ENCODE data around the gene PPP1R9B. TPM values are rescaled to one million over a fixed set of nuclear protein-coding genes. Genes with fewer than 3 reads are reported as not detected.

Gene PPP1R9B
- total and polyA plus RNA-seq, 2 experiments from 2014 or later = 5.1 to 26.2 TPM

DNA sequence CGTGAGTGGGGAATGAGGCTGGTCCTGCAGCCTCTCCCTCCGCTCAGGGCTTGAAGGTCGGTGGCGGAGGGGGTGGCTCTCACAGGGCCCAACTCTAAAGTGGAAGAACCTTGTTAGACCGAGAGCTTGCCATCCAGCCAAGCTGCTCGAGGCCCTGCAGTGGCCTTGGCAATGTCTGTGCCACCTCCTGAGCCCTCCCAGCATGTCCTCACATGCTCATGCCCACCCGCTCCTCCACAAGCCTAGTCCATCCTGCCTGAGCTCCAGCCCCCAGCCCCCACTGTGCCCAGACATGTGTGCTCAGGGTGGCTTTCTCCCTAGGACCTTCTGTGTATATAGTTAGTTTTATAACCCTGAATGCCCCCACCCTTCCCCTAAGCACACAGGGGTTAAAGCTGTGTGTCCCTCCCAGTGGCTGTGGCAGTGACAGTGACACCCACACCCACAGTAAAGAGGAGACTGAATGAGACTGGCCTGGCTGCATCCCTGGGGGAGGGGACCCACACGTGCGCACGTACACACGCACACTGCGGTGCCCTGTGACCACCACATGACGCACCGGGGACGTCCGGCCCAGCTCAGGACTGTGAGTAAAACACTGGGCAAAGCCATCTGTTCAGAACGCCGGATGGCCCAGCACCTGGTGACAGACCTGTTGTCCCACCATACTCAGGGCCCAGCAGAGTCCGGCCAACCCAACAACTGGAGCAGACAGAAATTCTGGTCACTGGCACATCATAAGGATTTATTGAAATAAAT lies 39.7 kb downstream of the PPP1R9B start:
- H3K79me2 ChIP-seq = no peaks in the 10 kb centered on the region
- no peaks in the 10 kb centered on the region for H3K36me3 ChIP-seq (replicated peaks; ENCODE audit: insufficient read depth, low read depth)
- H3K9me2 ChIP-seq (replicated peaks; ENCODE audit: insufficient read depth) = no peaks in the 10 kb centered on the region
- no peaks in the 10 kb centered on the region for H3K27me3 ChIP-seq
- TF ChIP-seq EZH2phosphoT487 (IDR thresholded peaks at IDR 0.05; ENCODE audit: low read depth, severe bottlenecking, unreplicated experiment) = no peak
- TF ChIP-seq, protein P1, sequence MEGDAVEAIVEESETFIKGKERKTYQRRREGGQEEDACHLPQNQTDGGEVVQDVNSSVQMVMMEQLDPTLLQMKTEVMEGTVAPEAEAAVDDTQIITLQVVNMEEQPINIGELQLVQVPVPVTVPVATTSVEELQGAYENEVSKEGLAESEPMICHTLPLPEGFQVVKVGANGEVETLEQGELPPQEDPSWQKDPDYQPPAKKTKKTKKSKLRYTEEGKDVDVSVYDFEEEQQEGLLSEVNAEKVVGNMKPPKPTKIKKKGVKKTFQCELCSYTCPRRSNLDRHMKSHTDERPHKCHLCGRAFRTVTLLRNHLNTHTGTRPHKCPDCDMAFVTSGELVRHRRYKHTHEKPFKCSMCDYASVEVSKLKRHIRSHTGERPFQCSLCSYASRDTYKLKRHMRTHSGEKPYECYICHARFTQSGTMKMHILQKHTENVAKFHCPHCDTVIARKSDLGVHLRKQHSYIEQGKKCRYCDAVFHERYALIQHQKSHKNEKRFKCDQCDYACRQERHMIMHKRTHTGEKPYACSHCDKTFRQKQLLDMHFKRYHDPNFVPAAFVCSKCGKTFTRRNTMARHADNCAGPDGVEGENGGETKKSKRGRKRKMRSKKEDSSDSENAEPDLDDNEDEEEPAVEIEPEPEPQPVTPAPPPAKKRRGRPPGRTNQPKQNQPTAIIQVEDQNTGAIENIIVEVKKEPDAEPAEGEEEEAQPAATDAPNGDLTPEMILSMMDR (IDR thresholded peaks at IDR 0.05; ENCODE audit: poor library complexity) = no peak
- TF ChIP-seq EZH2 (IDR thresholded peaks at IDR 0.05; ENCODE audit: borderline replicate concordance) = no peak
- H3K27ac ChIP-seq = no peak overlapping the region
- WGBS (ENCODE audit: low lambda C conversion rate, missing lambda C conversion rate) = 95% methylated on average over 19 of the region's 19 CpGs
- H3K9me3 ChIP-seq (ENCODE audit: low read depth) = no peaks in the 10 kb centered on the region
- no peak overlapping the region for H3K4me3 ChIP-seq
- H3K4me2 ChIP-seq = no peak overlapping the region
- no peaks in the 10 kb centered on the region for H4K20me1 ChIP-seq (ENCODE audit: insufficient read depth, poor library complexity, severe bottlenecking)
- peaks cover 8% of the 10 kb centered on the region for H3K4me1 ChIP-seq (ENCODE audit: insufficient read depth)
- no peak for DNase-seq (ENCODE audit: low spot score)
- H2AFZ ChIP-seq = no peak overlapping the region

DNA sequence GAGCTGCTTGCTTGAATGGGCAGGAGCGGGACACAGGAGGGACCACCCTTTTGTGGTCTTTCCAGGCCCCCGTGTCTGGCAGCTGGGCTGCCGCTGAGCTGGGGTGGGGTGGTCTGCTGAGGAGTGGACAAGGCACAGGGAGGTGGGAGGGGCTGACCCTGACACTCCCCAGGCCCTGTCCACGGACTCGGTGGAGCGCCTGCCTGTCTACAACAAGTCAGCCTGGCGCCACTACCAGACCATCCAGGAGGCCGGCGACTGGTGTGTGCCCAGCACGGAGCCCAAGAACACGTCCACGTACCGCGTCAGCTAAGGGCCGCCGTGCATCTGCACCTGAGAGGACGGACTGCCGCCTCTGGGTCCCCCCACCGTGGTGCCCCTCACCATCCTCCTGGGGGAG lies 40.7 kb downstream of the PPP1R9B start:
- H3K9me3 ChIP-seq (ENCODE audit: low read depth) = no peaks in the 10 kb centered on the region
- no peak overlapping the region for H3K4me2 ChIP-seq
- H3K4me3 ChIP-seq = no peak overlapping the region
- no peak overlapping the region for H2AFZ ChIP-seq
- H4K20me1 ChIP-seq (ENCODE audit: insufficient read depth, poor library complexity, severe bottlenecking) = no peaks in the 10 kb centered on the region
- DNase-seq (ENCODE audit: low spot score) = no peak
- H3K27ac ChIP-seq = no peak overlapping the region
- TF ChIP-seq EZH2 (IDR thresholded peaks at IDR 0.05; ENCODE audit: borderline replicate concordance) = no peak
- no peak for TF ChIP-seq EZH2phosphoT487 (IDR thresholded peaks at IDR 0.05; ENCODE audit: low read depth, severe bottlenecking, unreplicated experiment)
- TF ChIP-seq, protein P1 (IDR thresholded peaks at IDR 0.05; ENCODE audit: poor library complexity) = no peak
- peaks cover 8% of the 10 kb centered on the region for H3K4me1 ChIP-seq (ENCODE audit: insufficient read depth)
- no peaks in the 10 kb centered on the region for H3K9me2 ChIP-seq (replicated peaks; ENCODE audit: insufficient read depth)
- no peaks in the 10 kb centered on the region for H3K36me3 ChIP-seq (replicated peaks; ENCODE audit: insufficient read depth, low read depth)
- H3K27me3 ChIP-seq = no peaks in the 10 kb centered on the region
- no peaks in the 10 kb centered on the region for H3K79me2 ChIP-seq
- 91% methylated on average over 12 of the region's 19 CpGs for WGBS (ENCODE audit: low lambda C conversion rate, missing lambda C conversion rate)

DNA sequence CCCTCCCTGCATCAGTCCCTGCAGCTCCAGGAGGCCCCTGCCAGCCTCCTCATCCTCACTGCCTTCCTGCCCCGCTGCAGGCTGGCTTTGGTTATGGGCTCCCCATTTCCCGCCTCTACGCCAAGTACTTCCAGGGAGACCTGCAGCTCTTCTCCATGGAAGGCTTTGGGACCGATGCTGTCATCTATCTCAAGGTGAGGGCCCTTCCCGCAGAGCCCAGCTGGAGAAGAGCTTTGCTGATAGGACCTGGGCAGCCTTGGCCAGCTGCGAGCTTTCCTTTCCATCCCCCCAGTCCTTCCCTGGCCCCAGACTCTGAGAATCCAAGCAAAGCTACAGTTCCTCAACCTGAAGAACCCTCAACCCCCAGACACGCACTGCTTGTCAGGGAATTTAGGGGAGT lies 41.3 kb downstream of the PPP1R9B start:
- Histone ChIP-seq H3K4me3 (no peak overlapping the region), H3K79me2 (no peaks in the 10 kb centered on the region), H3K27ac (no peak overlapping the region), H4K20me1 (ENCODE audit: insufficient read depth, poor library complexity, severe bottlenecking) (no peaks in the 10 kb centered on the region), H2AFZ (no peak overlapping the region), H3K9me3 (ENCODE audit: low read depth) (no peaks in the 10 kb centered on the region), H3K4me2 (no peak overlapping the region), H3K36me3 (replicated peaks; ENCODE audit: insufficient read depth, low read depth) (no peaks in the 10 kb centered on the region), H3K27me3 (no peaks in the 10 kb centered on the region), H3K4me1 (ENCODE audit: insufficient read depth) (peaks cover 8% of the 10 kb centered on the region), H3K9me2 (replicated peaks; ENCODE audit: insufficient read depth) (no peaks in the 10 kb centered on the region)
- WGBS (ENCODE audit: low lambda C conversion rate, missing lambda C conversion rate) = 86% methylated on average over 7 of the region's 7 CpGs
- no peak for DNase-seq (ENCODE audit: low spot score)
- TF ChIP-seq EZH2 (IDR thresholded peaks at IDR 0.05; ENCODE audit: borderline replicate concordance) (no peak), EZH2phosphoT487 (IDR thresholded peaks at IDR 0.05; ENCODE audit: low read depth, severe bottlenecking, unreplicated experiment) (no peak)
- TF ChIP-seq, protein P1 (IDR thresholded peaks at IDR 0.05; ENCODE audit: poor library complexity) = no peak

Data from hepatocyte (in vitro differentiated cells).